Ascending aorta (tissue), 2 donors: ENCODE measurements around the gene CMTR1. TPM values are rescaled to one million over a fixed set of nuclear protein-coding genes. Genes with fewer than 3 reads are reported as not detected.

Source experiments
- DNase-seq, 2 donors: peaks; one replicate each; pipeline ENCODE4 v3.0.0-alpha.2; 2019; ENCODE audit warnings: low spot score in 2 of 2
- H3K27ac ChIP-seq, 2 donors: fragments of 200-600 bp; sonication (generic); one replicate each; pipeline ENCODE4 v1.5.1; 2016 to 2017; ENCODE audit warnings: mild to moderate bottlenecking in 1 of 2
- H3K27me3 ChIP-seq: fragments of 200-600 bp; sonication (generic); one replicate; pipeline ENCODE4 v1.5.1; 2017
- H3K36me3 ChIP-seq, 2 donors: fragments of 200-600 bp; sonication (generic); one replicate each; pipeline ENCODE4 v1.5.1; 2016
- H3K4me1 ChIP-seq, 2 donors: fragments of 200-600 bp; sonication (generic); one replicate each; pipeline ENCODE4 v1.5.1; 2016 to 2017; ENCODE audit warnings: mild to moderate bottlenecking in 1 of 2
- H3K4me3 ChIP-seq, 2 donors: fragments of 200-600 bp; sonication (generic); one replicate each; pipeline ENCODE4 v1.5.1; 2016 to 2017; ENCODE audit warnings: mild to moderate bottlenecking in 1 of 2
- H3K9me3 ChIP-seq, 2 donors: fragments of 200-600 bp; sonication (generic); one replicate each; pipeline ENCODE4 v1.5.1; 2016
- intact Hi-C: fragments of 100-400 bp; cut with DNase I; formaldehyde crosslinking; loops from one replicate; pipeline ENCODE4 v1.15.1; 2023
- total RNA-seq: library from RNA; depleted of rRNA; stranded (reverse); fragments of >200 nt; gene quantifications from one replicate; pipeline ENCODE4 v1.1.0, GENCODE V29; 2016
- TF ChIP-seq, protein P1 (sequence below), 3 experiments: fragments of 200-600 bp in 2 of 3; fragments of 450-650 bp in 1 of 3; sonication (generic) in 2 of 3; IDR thresholded peaks; one replicate each; pipeline ENCODE4 v1.5.1; 2016 to 2019; ENCODE audit warnings: antibody characterized with exemption in 3 of 3, mild to moderate bottlenecking in 1 of 3, moderate library complexity in 1 of 3

The CMTR1 gene
- total RNA-seq, 1 donor from 2014 or later, result 24.5 TPM

DNA sequence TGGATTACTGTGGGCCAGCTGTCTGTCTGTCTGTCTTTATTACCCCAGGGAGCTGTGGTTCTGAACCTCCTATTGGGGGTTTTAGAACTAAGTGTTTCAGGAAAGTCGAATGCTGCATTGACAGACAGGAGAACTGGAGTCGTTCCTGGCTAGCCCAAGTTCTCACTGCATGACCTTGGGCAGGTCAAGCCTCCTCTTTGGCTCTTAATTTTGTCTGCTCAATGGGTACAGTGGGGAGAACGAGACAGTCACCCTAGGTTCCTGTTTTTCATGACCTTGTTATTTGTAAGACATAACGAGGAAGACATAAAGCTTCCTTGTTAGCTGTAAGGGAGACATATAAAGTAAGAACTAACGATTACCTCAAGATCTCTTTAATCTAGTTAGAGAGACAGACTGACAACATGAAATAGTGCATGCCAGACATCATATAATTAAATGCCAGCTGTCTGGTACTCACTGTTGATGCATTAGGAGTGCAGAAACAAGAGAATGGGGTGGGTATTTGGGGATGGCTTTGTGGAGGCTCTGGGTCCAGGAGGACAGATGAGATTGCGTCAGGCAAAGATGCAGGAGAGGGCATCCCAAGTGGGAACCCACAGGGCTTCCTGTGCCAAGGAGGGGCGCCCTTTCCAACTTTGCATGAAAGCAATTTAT lies 70.4 kb downstream of the CMTR1 start:
- Histone ChIP-seq H3K27ac (no peak overlapping the region), H3K27me3 (no peaks in the 10 kb centered on the region), H3K4me1 (no peaks in the 10 kb centered on the region), H3K4me3 (no peak overlapping the region), H3K9me3 (no peaks in the 10 kb centered on the region), H3K36me3 (no peaks in the 10 kb centered on the region)
- DNase-seq, result no peak
- TF ChIP-seq, protein P1, sequence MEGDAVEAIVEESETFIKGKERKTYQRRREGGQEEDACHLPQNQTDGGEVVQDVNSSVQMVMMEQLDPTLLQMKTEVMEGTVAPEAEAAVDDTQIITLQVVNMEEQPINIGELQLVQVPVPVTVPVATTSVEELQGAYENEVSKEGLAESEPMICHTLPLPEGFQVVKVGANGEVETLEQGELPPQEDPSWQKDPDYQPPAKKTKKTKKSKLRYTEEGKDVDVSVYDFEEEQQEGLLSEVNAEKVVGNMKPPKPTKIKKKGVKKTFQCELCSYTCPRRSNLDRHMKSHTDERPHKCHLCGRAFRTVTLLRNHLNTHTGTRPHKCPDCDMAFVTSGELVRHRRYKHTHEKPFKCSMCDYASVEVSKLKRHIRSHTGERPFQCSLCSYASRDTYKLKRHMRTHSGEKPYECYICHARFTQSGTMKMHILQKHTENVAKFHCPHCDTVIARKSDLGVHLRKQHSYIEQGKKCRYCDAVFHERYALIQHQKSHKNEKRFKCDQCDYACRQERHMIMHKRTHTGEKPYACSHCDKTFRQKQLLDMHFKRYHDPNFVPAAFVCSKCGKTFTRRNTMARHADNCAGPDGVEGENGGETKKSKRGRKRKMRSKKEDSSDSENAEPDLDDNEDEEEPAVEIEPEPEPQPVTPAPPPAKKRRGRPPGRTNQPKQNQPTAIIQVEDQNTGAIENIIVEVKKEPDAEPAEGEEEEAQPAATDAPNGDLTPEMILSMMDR (IDR thresholded peaks at IDR 0.05), result no peak
- intact Hi-C loops, result loop anchor here (5.0 kb wide), 1 partner anchor 71 kb away; the partner anchor contains the start of gene CMTR1

DNA sequence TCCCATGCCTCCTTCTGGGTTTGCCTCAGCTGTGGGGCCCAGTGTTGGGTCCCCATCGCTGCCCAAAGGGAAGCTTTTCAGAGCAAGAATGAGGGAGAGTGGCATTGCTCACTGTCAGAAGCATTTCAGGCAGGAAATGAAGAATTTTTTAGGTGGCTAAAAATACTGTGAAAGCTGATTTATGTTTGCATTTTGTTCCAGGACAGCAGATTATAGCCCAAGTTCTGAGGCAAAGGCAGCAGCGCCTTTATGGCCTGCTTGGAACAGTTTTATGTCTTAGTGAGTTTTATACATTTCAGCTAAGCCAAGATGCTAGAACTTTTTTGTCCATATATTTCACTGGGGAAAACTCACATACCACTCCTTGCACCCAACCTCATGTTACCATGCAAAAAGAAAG lies 71.0 kb downstream of the CMTR1 start:
- TF ChIP-seq, protein P1 (IDR thresholded peaks at IDR 0.05), result no peak
- H3K4me3 ChIP-seq, result no peak overlapping the region
- no peak for DNase-seq
- H3K27ac ChIP-seq, result no peak overlapping the region
- H3K36me3 ChIP-seq, result no peaks in the 10 kb centered on the region
- intact Hi-C loops, result loop anchor here (5.0 kb wide), 1 partner anchor 72 kb away; the partner anchor contains the start of gene CMTR1
- H3K27me3 ChIP-seq, result no peaks in the 10 kb centered on the region
- H3K4me1 ChIP-seq, result no peaks in the 10 kb centered on the region
- H3K9me3 ChIP-seq, result no peaks in the 10 kb centered on the region

DNA sequence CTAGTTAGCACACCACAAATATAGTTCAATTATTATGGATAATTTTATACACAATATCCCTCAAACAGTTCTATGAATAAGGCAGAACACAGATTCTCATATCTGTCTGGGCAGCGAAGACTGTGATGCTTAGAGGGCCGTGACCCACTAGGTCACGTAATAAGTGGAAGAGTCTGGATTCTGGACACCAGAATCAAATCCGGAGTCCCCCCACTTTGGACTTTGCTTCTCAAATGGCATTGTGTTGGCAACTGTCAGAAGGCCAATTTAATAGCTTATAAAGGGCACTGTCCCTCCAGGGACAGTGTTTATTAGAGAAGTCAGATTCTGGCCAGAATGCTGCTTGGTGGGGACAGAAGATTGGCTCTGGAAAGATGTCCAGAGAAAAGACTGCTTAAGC lies 73.5 kb downstream of the CMTR1 start:
- no peak overlapping the region for H3K27ac ChIP-seq
- no peaks in the 10 kb centered on the region for H3K4me1 ChIP-seq
- no peak overlapping the region for H3K4me3 ChIP-seq
- H3K36me3 ChIP-seq, result no peaks in the 10 kb centered on the region
- no peaks in the 10 kb centered on the region for H3K27me3 ChIP-seq
- H3K9me3 ChIP-seq, result no peaks in the 10 kb centered on the region
- TF ChIP-seq, protein P1 (IDR thresholded peaks at IDR 0.05), result no peak
- intact Hi-C loops, result no loop called here
- DNase-seq, result no peak

DNA sequence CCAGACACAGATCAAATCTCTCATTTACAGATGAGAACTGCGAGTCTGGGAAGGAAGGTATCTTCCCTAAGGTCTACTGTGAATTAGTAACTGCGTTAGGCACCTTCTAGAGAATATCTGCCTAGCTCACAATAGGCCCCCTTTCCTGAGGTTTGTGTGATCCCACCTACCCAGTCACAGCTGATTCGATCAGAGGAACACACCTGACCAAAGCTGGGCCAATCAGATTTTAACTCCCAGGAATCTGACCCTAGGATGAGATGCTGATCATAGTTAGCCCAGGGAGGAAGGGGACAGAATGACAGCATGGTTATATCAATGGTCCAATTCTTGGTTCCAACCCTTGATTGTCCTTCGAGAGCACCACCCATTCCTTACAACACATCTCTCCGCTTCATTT lies 74.1 kb downstream of the CMTR1 start:
- no peak for DNase-seq
- intact Hi-C loops, result no loop called here
- no peak overlapping the region for H3K4me3 ChIP-seq
- H3K27me3 ChIP-seq, result no peaks in the 10 kb centered on the region
- no peaks in the 10 kb centered on the region for H3K36me3 ChIP-seq
- no peaks in the 10 kb centered on the region for H3K4me1 ChIP-seq
- H3K9me3 ChIP-seq, result no peaks in the 10 kb centered on the region
- no peak overlapping the region for H3K27ac ChIP-seq
- TF ChIP-seq, protein P1 (IDR thresholded peaks at IDR 0.05), result no peak

DNA sequence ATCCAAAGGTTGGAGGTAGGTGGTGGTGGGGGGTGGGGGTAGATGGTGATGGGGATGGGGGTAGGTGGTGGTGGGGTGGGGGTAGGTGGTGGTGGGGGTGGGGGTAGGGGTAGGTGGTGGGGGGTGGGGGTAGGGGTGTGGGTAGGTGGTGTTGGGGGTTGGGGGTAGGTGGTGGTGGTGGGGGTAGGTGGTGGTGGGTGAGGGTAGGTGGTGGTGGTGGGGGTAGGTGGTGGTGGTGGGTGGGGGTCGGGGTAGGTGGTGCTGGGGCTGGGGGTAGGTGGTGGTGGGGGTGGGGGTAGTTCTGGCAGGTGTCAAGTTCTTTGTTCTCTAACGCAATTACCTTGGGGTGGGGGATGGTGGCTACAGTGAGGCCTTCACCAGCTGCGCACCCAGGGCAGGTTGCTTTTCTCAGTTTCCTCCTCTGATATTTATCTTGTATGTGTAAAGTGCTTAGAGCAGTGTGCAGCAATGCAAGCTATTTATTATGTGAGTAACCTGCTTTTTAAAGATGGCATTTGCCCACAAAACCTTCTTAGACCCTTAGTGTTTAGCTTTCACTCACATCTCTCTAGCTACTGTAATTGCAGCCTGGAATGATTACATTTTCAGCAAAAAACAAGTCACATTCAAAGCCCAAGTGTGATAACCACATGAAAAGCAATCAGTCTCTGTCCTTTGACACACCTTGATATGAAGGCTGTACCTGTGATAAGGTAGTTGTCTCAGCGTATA lies 74.8 kb downstream of the CMTR1 start:
- no peak overlapping the region for H3K27ac ChIP-seq
- TF ChIP-seq, protein P1 (IDR thresholded peaks at IDR 0.05), result no peak
- H3K36me3 ChIP-seq, result no peaks in the 10 kb centered on the region
- H3K4me3 ChIP-seq, result no peak overlapping the region
- H3K27me3 ChIP-seq, result no peaks in the 10 kb centered on the region
- no peaks in the 10 kb centered on the region for H3K9me3 ChIP-seq
- DNase-seq, result no peak
- no peaks in the 10 kb centered on the region for H3K4me1 ChIP-seq
- intact Hi-C loops, result no loop called here
